DOHH2 (cell line): ENCODE results near the gene ARF3.

ENCODE experiments used
- CTCF ChIP-seq: fragments of 200-600 bp; sonication (generic); IDR thresholded peaks from one replicate; pipeline ENCODE4 v1.5.1; 2014; ENCODE audit warnings: antibody characterized with exemption, mild to moderate bottlenecking, low read depth, low read length; ENCODE audit not compliant: poor library complexity, severe bottlenecking
- EZH2phosphoT487 ChIP-seq: fragments of 200-600 bp; sonication (generic); IDR thresholded peaks from 2 replicates; pipeline ENCODE4 v1.6.1; 2017; ENCODE audit warnings: borderline replicate concordance, mild to moderate bottlenecking, antibody characterized with exemption, low read length, moderate library complexity, mixed read lengths

- no peak for TF ChIP-seq CTCF
- TF ChIP-seq EZH2phosphoT487 = no peak
Measured at GRCh38 chr12:48961331-48961730, 4.0 kb upstream of the ARF3 start.
